GM12878 (cell line): ENCODE measurements around the gene HYDIN. TPM values are rescaled to one million over a fixed set of nuclear protein-coding genes. Genes with fewer than 3 reads are reported as not detected.

ENCODE experiments used
- ATAC-seq: fragments of 200-7000 bp; cut with Tn5 transposase; 3 replicates; pipeline ENCODE4 v1.9.1; 2020; ENCODE audit warnings: mild to moderate bottlenecking, moderate library complexity
- BruUV-seq: library from RNA; stranded (reverse); fragments of 400-500 nt; replicated peaks from 2 replicates; lab custom pipeline; 2021; lab: Mats Ljungman, UMichigan
- CTCF ChIA-PET: fragments of 300-600 bp; sonication (Branson Sonifier 250); formaldehyde crosslinking; extraction: SDS; loops from one replicate; lab custom pipeline; 2021; ENCODE audit warnings: inconsistent platforms; lab: Yijun Ruan, JAX
- POLR2A ChIA-PET: fragments of 350-600 bp; formaldehyde crosslinking; extraction: SDS; loops from one replicate; lab custom pipeline; 2021; ENCODE audit warnings: inconsistent platforms; lab: Charles Lee
- RAD21 ChIA-PET: fragments of 300-600 bp; sonication (Branson Sonifier 250); formaldehyde crosslinking; loops from one replicate; lab custom pipeline; 2023; ENCODE audit warnings: antibody characterized with exemption; ENCODE audit not compliant: unreplicated experiment; lab: Charles Lee
- SMC1A ChIA-PET: fragments of 300-600 bp; sonication (Branson Sonifier 250); formaldehyde crosslinking; loops from one replicate; lab custom pipeline; 2023; ENCODE audit not compliant: unreplicated experiment, uncharacterized antibody; lab: Charles Lee
- DNase-seq: peaks from one replicate; pipeline ENCODE4 v3.0.0-alpha.2; 2011; ENCODE audit warnings: low read depth, low spot score
- FAIRE-seq: peaks from 3 replicates; lab custom pipeline; 2011; peaks lifted over from hg19 to GRCh38; lab: Jason Lieb, UNC
- H2AFZ ChIP-seq: 2 replicates; pipeline ENCODE4 v1.6.0; 2011; ENCODE audit warnings: low read depth, low read length, control low read depth; ENCODE audit not compliant: control insufficient read depth
- H3K27ac ChIP-seq: 2 replicates; pipeline ENCODE4 v1.5.1; 2011; ENCODE audit warnings: control low read depth; ENCODE audit not compliant: control insufficient read depth, insufficient read depth
- H3K27me3 ChIP-seq, 2 experiments: replicated peaks in 1 of 2; 2 replicates each; pipeline versions ENCODE4 v1.6.0 to v1.6.1; 2011; ENCODE audit warnings: low read length in 1 of 2; ENCODE audit not compliant: control insufficient read depth in 2 of 2, insufficient read depth in 2 of 2
- H3K36me3 ChIP-seq, 2 experiments: 2 replicates each; pipeline ENCODE4 v1.5.1; 2011; ENCODE audit warnings: low read length in 1 of 2; ENCODE audit not compliant: control insufficient read depth in 2 of 2, insufficient read depth in 2 of 2
- H3K4me1 ChIP-seq: 2 replicates; pipeline ENCODE4 v1.6.1; 2011; ENCODE audit warnings: mild to moderate bottlenecking, low read length, moderate library complexity, mixed read lengths; ENCODE audit not compliant: control insufficient read depth, insufficient read depth
- H3K4me2 ChIP-seq: 2 replicates; pipeline ENCODE4 v1.6.0; 2011; ENCODE audit warnings: control low read depth; ENCODE audit not compliant: control insufficient read depth, insufficient read depth
- H3K4me3 ChIP-seq: fragments of 200-600 bp; sonication (generic); 2 replicates; pipeline ENCODE4 v1.5.1; 2016
- H3K79me2 ChIP-seq: 2 replicates; pipeline ENCODE4 v1.6.0; 2011; ENCODE audit warnings: low read length; ENCODE audit not compliant: control insufficient read depth, insufficient read depth
- H3K9ac ChIP-seq: 2 replicates; pipeline ENCODE4 v1.8.0; 2011; ENCODE audit warnings: low read length, control low read depth, mixed read lengths; ENCODE audit not compliant: control insufficient read depth, insufficient read depth
- H3K9me3 ChIP-seq: replicated peaks from 3 replicates; pipeline ENCODE4 v1.5.1; 2011; ENCODE audit warnings: mild to moderate bottlenecking, low read length; ENCODE audit not compliant: control insufficient read depth, insufficient read depth
- H4K20me1 ChIP-seq: 2 replicates; pipeline ENCODE4 v1.6.0; 2011; ENCODE audit not compliant: control insufficient read depth, insufficient read depth
- ASH2L ChIP-seq: fragments of 300-600, 200-600 bp; sonication (generic); IDR thresholded peaks from 2 replicates; pipeline ENCODE4 v1.6.1; 2017; ENCODE audit warnings: low read depth, mild to moderate bottlenecking, borderline replicate concordance
- EGR1 ChIP-seq, 2 experiments: IDR thresholded peaks; 1 replicate in 1 of 2; 2 replicates in 1 of 2; pipeline ENCODE4 v1.6.1; 2011 to 2012; ENCODE audit warnings: low read depth in 2 of 2, low read length in 2 of 2, borderline replicate concordance in 1 of 2, mild to moderate bottlenecking in 1 of 2, moderate library complexity in 1 of 2
- EZH2 ChIP-seq: IDR thresholded peaks from 2 replicates; pipeline ENCODE4 v1.6.1; 2012; ENCODE audit warnings: low read depth, mild to moderate bottlenecking, control low read depth, inconsistent platforms, low read length, borderline replicate concordance; ENCODE audit not compliant: control insufficient read depth
- HDGF ChIP-seq: fragments of 450-650 bp; IDR thresholded peaks from 2 replicates; pipeline ENCODE4 v1.6.1; 2016; ENCODE audit warnings: antibody characterized with exemption
- KDM1A ChIP-seq: fragments of 200-600 bp; sonication (generic); IDR thresholded peaks from 2 replicates; pipeline ENCODE4 v1.6.1; 2016; ENCODE audit warnings: borderline replicate concordance
- MYB ChIP-seq: fragments of 150-350 bp; IDR thresholded peaks from 2 replicates; pipeline ENCODE4 v1.6.1; 2014; ENCODE audit warnings: mild to moderate bottlenecking, low read depth, low read length, borderline replicate concordance
- PKNOX1 ChIP-seq: fragments of 450-650 bp; IDR thresholded peaks from 2 replicates; pipeline ENCODE4 v1.6.1; 2016; ENCODE audit warnings: mild to moderate bottlenecking
- RBBP5 ChIP-seq: fragments of 200-600 bp; sonication (generic); conservative IDR thresholded peaks from 2 replicates; pipeline ENCODE4 v1.6.1; 2016
- REST ChIP-seq: IDR thresholded peaks from 2 replicates; pipeline ENCODE4 v1.6.1; 2012; ENCODE audit warnings: mild to moderate bottlenecking, low read depth, low read length
- SMC3 ChIP-seq: IDR thresholded peaks from 2 replicates; pipeline ENCODE4 v1.6.1; 2011; ENCODE audit warnings: low read length, improper control_type of control experiment, borderline replicate concordance
- SUPT20H ChIP-seq: IDR thresholded peaks from 2 replicates; pipeline ENCODE4 v1.6.1; 2011; ENCODE audit warnings: low read depth, mild to moderate bottlenecking, low read length, moderate library complexity, borderline replicate concordance; ENCODE audit not compliant: control insufficient read depth
- USF2 ChIP-seq: IDR thresholded peaks from 2 replicates; pipeline ENCODE4 v1.6.1; 2011; ENCODE audit warnings: low read depth, low read length, improper control_type of control experiment, borderline replicate concordance
- WGBS: methylation state at CpG from one replicate; pipeline ENCODE4 v1.1.6; 2016; ENCODE audit warnings: low lambda C conversion rate; ENCODE audit not compliant: insufficient replicate concordance, insufficient coverage; ENCODE audit errors: missing lambda C conversion rate; 5-methylcytosine and 5-hydroxymethylcytosine counted together
- in situ Hi-C: fragments of 300-500 bp; cut with MboI; formaldehyde crosslinking; loops from 9 replicates; pipeline ENCODE4 v1.14.3; 2018; ENCODE audit warnings: mixed read lengths
- intact Hi-C: fragments of 100-400 bp; cut with micrococcal nuclease; formaldehyde crosslinking; loops from one replicate; pipeline ENCODE4 v1.14.2; 2022; ENCODE audit not compliant: unreplicated experiment
- polyA plus RNA-seq, 11 experiments: library from polyadenylated mRNA; depleted of rRNA in 4 of 11; unstranded in 6 of 11; stranded (reverse) in 5 of 11; fragments of >200 nt; fragmentation: Nextera tagmentation in 4 of 11; fragmentation: Illumina TruSeq in 1 of 11; extraction: Ambion mirVana in 4 of 11; extraction: Trizol in 1 of 11; gene quantifications; 1 replicate in 1 of 11; 2 replicates in 10 of 11; pipeline versions ENCODE4 v1.2.1 to v1.2.3, GENCODE V29; 2011 to 2016; ENCODE audit warnings: inconsistent platforms in 2 of 11, missing spikeins in 2 of 11, low read depth in 1 of 11
- total RNA-seq, 4 experiments: library from RNA; depleted of rRNA in 3 of 4; stranded (reverse); fragments of >200 nt in 3 of 4; fragmentation: Illumina TruSeq in 1 of 4; extraction: Trizol in 1 of 4; gene quantifications; 2 replicates each; pipeline versions ENCODE4 v1.2.1 to v1.2.3, GENCODE V29; 2013 to 2021

The HYDIN gene
- total and polyA plus RNA-seq, 10 of the 15 experiments (the other 5 are each of a cell fraction or from before 2014, with no cell fraction given), result 0.01 to 0.30 (median 0.10) TPM; not detected in 7

GRCh38 chr16:70766658-70767057 lies 463.9 kb downstream of the HYDIN start:
- ChIA-PET SMC1A (no interaction called here), CTCF (interaction anchor here (1.3 kb wide), 1 partner anchor 112 kb away, joined by 3 read pairs; no protein-coding TSS in a partner anchor), RAD21 (no interaction called here), POLR2A (no interaction called here)
- Histone ChIP-seq H3K9ac (no peak overlapping the region), H3K4me2 (no peak overlapping the region), H3K4me3 (no peak overlapping the region), H3K27ac (no peak overlapping the region), H3K4me1 (no peaks in the 10 kb centered on the region), H3K36me3 (peaks cover 6 to 8% of the 10 kb centered on the region in 2 experiments; a peak in 3 of 4 replicates), H3K27me3 (no peaks in the 10 kb centered on the region), H4K20me1 (no peaks in the 10 kb centered on the region), H2AFZ (no peak overlapping the region), H3K9me3 (no peaks in the 10 kb centered on the region), H3K79me2 (no peaks in the 10 kb centered on the region)
- in situ Hi-C loops, result no loop called here
- FAIRE-seq (no peak), DNase-seq (no peak), ATAC-seq (no peak)
- WGBS, result 75% methylated on average over 4 of the region's 4 CpGs
- intact Hi-C loops, result no loop called here
- BruUV-seq, result no TSS peak
- TF ChIP-seq MYB (no peak), SMC3 (no peak), SUPT20H (no peak), RBBP5 (no peak), ASH2L (no peak), KDM1A (no peak), USF2 (no peak)

- FAIRE-seq (no peak), ATAC-seq (no peak), DNase-seq (no peak)
- no peak overlapping the region for H3K4me2 ChIP-seq
- WGBS, result 94% methylated on average over 8 of the region's 8 CpGs
- in situ Hi-C loops, result no loop called here
- no TSS peak for BruUV-seq
- ChIA-PET SMC1A (no interaction called here), CTCF (no interaction called here), RAD21 (no interaction called here), POLR2A (no interaction called here)
- H4K20me1 ChIP-seq, result no peaks in the 10 kb centered on the region
- H3K79me2 ChIP-seq, result no peaks in the 10 kb centered on the region
- H3K9ac ChIP-seq, result no peak overlapping the region
- H3K27ac ChIP-seq, result no peak overlapping the region
- no peaks in the 10 kb centered on the region for H3K27me3 ChIP-seq
- intact Hi-C loops, result no loop called here
- H3K9me3 ChIP-seq, result no peaks in the 10 kb centered on the region
- no peak overlapping the region for H3K4me3 ChIP-seq
- no peaks in the 10 kb centered on the region for H3K4me1 ChIP-seq
- no peak overlapping the region for H2AFZ ChIP-seq
- peaks cover 6 to 10% of the 10 kb centered on the region in 2 experiments; a peak in 3 of 4 replicates for H3K36me3 ChIP-seq
- TF ChIP-seq HDGF, result no peak
- TF ChIP-seq EGR1 (IDR thresholded peaks at IDR 0.05; ENCODE audit: borderline replicate concordance in 1 of 2, low read depth in 2 of 2, low read length in 2 of 2), result no peak
- TF ChIP-seq PKNOX1, result no peak
- no peak for TF ChIP-seq ASH2L
- TF ChIP-seq REST, result no peak
- no peak for TF ChIP-seq EZH2
These were observed 464.3 kb downstream of the HYDIN start for GRCh38 chr16:70766176-70766575.
